Astrocyte (in vitro differentiated cells and primary cell): ENCODE results near the gene ZDHHC8. TPM values are rescaled to one million over a fixed set of nuclear protein-coding genes. Genes with fewer than 3 reads are reported as not detected.

Experiments
- DNase-seq: peaks from one replicate; pipeline ENCODE4 v3.0.0-alpha.2; 2010; ENCODE audit warnings: low read depth
- FAIRE-seq: peaks from 2 replicates; lab custom pipeline; 2011; peaks lifted over from hg19 to GRCh38; lab: Jason Lieb, UNC
- H2AFZ ChIP-seq: 2 replicates; pipeline ENCODE4 v1.6.0; 2012; ENCODE audit warnings: low read depth, low read length, inconsistent platforms
- H3K27ac ChIP-seq: 2 replicates; pipeline ENCODE4 v1.5.1; 2011; ENCODE audit warnings: low read depth, low read length, inconsistent platforms
- H3K27me3 ChIP-seq: 2 replicates; pipeline ENCODE4 v1.6.0; 2011; ENCODE audit warnings: low read length, inconsistent platforms; ENCODE audit not compliant: insufficient read depth
- H3K36me3 ChIP-seq: 2 replicates; pipeline ENCODE4 v1.5.1; 2011; ENCODE audit warnings: low read length, inconsistent platforms; ENCODE audit not compliant: insufficient read depth
- H3K4me1 ChIP-seq: 2 replicates; pipeline ENCODE4 v1.5.1; 2011; ENCODE audit warnings: low read length, inconsistent platforms; ENCODE audit not compliant: insufficient read depth
- H3K4me2 ChIP-seq: 2 replicates; pipeline ENCODE4 v1.6.0; 2012; ENCODE audit warnings: low read length, inconsistent platforms
- H3K4me3 ChIP-seq: 2 replicates; pipeline ENCODE4 v1.5.1; 2011; ENCODE audit warnings: low read depth, mild to moderate bottlenecking, low read length, inconsistent platforms; ENCODE audit not compliant: insufficient read depth
- H3K79me2 ChIP-seq: 2 replicates; pipeline ENCODE4 v1.6.0; 2012; ENCODE audit warnings: mild to moderate bottlenecking, low read length, inconsistent platforms; ENCODE audit not compliant: insufficient read depth
- H3K9ac ChIP-seq: 2 replicates; pipeline ENCODE4 v1.6.0; 2012; ENCODE audit warnings: mild to moderate bottlenecking, low read length, inconsistent platforms
- H3K9me3 ChIP-seq: 2 replicates; pipeline ENCODE4 v1.5.1; 2012; ENCODE audit warnings: low read depth, mild to moderate bottlenecking, low read length, inconsistent platforms; ENCODE audit not compliant: insufficient read depth
- H4K20me1 ChIP-seq: 2 replicates; pipeline ENCODE4 v1.6.0; 2012; ENCODE audit warnings: low read length, inconsistent platforms; ENCODE audit not compliant: insufficient read depth
- H3K27ac Mint-ChIP-seq: one replicate; pipeline ENCODE4 v1.8.0; 2021; ENCODE audit warnings: mild to moderate bottlenecking, mixed read lengths; ENCODE audit not compliant: unreplicated experiment
- H3K27me3 Mint-ChIP-seq: one replicate; pipeline ENCODE4 v1.8.0; 2021; ENCODE audit warnings: low read depth, mixed read lengths; ENCODE audit not compliant: unreplicated experiment
- H3K36me3 Mint-ChIP-seq: one replicate; pipeline ENCODE4 v1.8.0; 2021; ENCODE audit warnings: low read depth, mixed read lengths; ENCODE audit not compliant: unreplicated experiment
- H3K4me1 Mint-ChIP-seq: one replicate; pipeline ENCODE4 v1.8.0; 2021; ENCODE audit warnings: low read depth, mixed read lengths; ENCODE audit not compliant: unreplicated experiment
- H3K4me3 Mint-ChIP-seq: one replicate; pipeline ENCODE4 v1.8.0; 2021; ENCODE audit warnings: mild to moderate bottlenecking, moderate library complexity, mixed read lengths; ENCODE audit not compliant: unreplicated experiment
- H3K9me3 Mint-ChIP-seq: one replicate; pipeline ENCODE4 v1.8.0; 2021; ENCODE audit warnings: mild to moderate bottlenecking, mixed read lengths; ENCODE audit not compliant: unreplicated experiment
- EZH2 ChIP-seq: IDR thresholded peaks from 2 replicates; pipeline ENCODE4 v1.6.1; 2012; ENCODE audit warnings: mild to moderate bottlenecking, low read length, inconsistent platforms; ENCODE audit not compliant: insufficient read depth
- total RNA-seq: library from RNA; stranded (reverse); gene quantifications from 2 replicates; pipeline ENCODE4 v1.2.1, GENCODE V29; 2021
- TF ChIP-seq, protein P1 (sequence below): IDR thresholded peaks from 2 replicates; pipeline ENCODE4 v1.5.1; 2011; ENCODE audit warnings: low read depth, mild to moderate bottlenecking, inconsistent platforms, low read length, moderate library complexity; ENCODE audit not compliant: insufficient read depth

Gene ZDHHC8
- total RNA-seq, 1 donor from 2014 or later, result 88.3 TPM

DNA sequence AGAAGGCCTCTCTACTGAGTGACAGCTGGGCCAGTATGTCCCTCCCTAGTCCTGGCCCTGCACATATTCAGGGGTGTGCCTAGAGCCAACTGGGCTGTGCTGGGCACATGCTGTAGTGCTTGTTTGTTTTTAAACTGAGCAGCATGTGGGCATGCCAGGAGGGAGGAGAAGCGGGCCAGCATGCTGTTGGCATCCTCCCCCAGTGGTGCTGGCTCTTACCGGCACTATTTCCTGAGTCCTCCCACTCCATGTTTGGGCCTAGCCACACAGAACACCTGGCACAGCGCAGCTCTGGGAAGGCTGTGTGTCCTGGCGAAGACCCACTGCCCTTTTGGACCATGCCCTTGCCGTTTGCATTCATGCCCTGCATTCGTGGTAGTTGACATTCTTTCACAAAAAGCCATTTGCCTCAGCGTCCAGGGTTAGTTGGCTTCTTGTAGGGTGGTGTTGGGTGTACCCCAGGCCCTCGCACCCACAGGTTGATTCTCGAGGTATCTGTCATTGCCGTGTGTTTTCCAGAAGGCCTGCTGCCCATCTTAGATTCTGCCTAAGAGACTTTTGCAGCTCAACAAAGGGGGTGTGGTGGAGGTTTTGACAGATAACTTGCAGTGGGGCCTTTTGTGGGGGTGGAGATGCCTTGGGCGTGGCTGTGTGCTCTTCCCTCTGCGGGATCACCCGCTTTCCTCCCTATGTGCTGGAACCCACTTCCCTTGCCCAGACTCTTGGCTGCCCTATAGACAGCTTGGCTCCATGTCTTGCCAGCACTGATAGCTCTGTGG is 38.0 kb upstream of the ZDHHC8 start:
- H3K27me3 Mint-ChIP-seq, result no peaks in the 10 kb centered on the region
- no peak for DNase-seq
- no peaks in the 10 kb centered on the region for H3K4me1 Mint-ChIP-seq
- no peaks in the 10 kb centered on the region for H3K9me3 ChIP-seq
- H3K4me3 ChIP-seq, result no peak overlapping the region
- H3K27me3 ChIP-seq, result no peaks in the 10 kb centered on the region
- no peaks in the 10 kb centered on the region for H3K4me1 ChIP-seq
- H3K79me2 ChIP-seq, result peaks cover 89% of the 10 kb centered on the region
- peaks cover 54% of the 10 kb centered on the region for H3K36me3 Mint-ChIP-seq
- H3K4me3 Mint-ChIP-seq, result no peak overlapping the region
- no peak for FAIRE-seq
- peaks cover 84% of the 10 kb centered on the region for H3K36me3 ChIP-seq
- H2AFZ ChIP-seq, result no peak overlapping the region
- no peak overlapping the region for H3K4me2 ChIP-seq
- H3K27ac ChIP-seq, result no peak overlapping the region
- TF ChIP-seq, protein P1, sequence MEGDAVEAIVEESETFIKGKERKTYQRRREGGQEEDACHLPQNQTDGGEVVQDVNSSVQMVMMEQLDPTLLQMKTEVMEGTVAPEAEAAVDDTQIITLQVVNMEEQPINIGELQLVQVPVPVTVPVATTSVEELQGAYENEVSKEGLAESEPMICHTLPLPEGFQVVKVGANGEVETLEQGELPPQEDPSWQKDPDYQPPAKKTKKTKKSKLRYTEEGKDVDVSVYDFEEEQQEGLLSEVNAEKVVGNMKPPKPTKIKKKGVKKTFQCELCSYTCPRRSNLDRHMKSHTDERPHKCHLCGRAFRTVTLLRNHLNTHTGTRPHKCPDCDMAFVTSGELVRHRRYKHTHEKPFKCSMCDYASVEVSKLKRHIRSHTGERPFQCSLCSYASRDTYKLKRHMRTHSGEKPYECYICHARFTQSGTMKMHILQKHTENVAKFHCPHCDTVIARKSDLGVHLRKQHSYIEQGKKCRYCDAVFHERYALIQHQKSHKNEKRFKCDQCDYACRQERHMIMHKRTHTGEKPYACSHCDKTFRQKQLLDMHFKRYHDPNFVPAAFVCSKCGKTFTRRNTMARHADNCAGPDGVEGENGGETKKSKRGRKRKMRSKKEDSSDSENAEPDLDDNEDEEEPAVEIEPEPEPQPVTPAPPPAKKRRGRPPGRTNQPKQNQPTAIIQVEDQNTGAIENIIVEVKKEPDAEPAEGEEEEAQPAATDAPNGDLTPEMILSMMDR, result no peak
- TF ChIP-seq EZH2, result no peak
- peaks cover 68% of the 10 kb centered on the region for H4K20me1 ChIP-seq
- H3K27ac Mint-ChIP-seq, result no peak overlapping the region
- peaks cover 6% of the 10 kb centered on the region for H3K9me3 Mint-ChIP-seq
- H3K9ac ChIP-seq, result no peak overlapping the region

DNA sequence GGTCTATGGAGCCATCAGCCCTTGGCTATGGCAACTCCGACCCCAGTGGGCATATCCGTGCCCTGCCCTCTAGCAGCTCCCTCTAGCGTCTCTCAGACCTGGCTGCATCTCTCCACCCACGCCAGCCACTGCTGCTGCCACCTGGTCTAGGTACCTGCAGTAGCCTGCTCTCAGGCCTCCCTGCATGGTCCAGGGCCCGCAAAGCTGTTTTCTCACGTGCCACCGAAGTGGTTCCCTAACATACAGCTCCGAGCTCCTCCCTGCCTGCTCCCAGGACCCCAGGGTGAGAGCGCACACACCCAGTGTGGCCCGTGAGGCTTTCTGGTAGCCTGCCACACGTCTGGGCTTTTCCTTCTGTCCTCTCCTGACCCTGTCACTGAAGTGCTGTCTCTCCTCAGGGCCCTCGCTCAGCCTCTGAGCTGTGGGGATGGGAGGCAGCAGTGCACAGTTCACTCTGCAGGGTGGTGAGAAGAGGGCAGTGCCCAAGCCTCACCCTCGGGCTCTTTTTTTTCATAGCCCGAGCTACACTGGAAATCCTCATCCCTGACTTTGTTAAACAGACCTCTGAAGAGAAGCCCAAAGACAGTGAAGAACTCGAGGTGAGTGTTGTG is 37.3 kb upstream of the ZDHHC8 start:
- TF ChIP-seq, protein P1, result no peak
- no peak for TF ChIP-seq EZH2
- H3K4me3 ChIP-seq, result no peak overlapping the region
- Mint-ChIP-seq H3K4me1 (no peaks in the 10 kb centered on the region), H3K4me3 (no peak overlapping the region), H3K27ac (no peak overlapping the region), H3K36me3 (peaks cover 52% of the 10 kb centered on the region), H3K9me3 (peaks cover 6% of the 10 kb centered on the region), H3K27me3 (no peaks in the 10 kb centered on the region)
- peaks cover 85% of the 10 kb centered on the region for H3K36me3 ChIP-seq
- DNase-seq, result no peak
- peaks cover 90% of the 10 kb centered on the region for H3K79me2 ChIP-seq
- H3K4me1 ChIP-seq, result no peaks in the 10 kb centered on the region
- H3K27me3 ChIP-seq, result no peaks in the 10 kb centered on the region
- H3K9me3 ChIP-seq, result no peaks in the 10 kb centered on the region
- no peak overlapping the region for H3K27ac ChIP-seq
- H4K20me1 ChIP-seq, result peaks cover 68% of the 10 kb centered on the region
- no peak overlapping the region for H3K9ac ChIP-seq
- no peak for FAIRE-seq
- no peak overlapping the region for H2AFZ ChIP-seq
- no peak overlapping the region for H3K4me2 ChIP-seq

DNA sequence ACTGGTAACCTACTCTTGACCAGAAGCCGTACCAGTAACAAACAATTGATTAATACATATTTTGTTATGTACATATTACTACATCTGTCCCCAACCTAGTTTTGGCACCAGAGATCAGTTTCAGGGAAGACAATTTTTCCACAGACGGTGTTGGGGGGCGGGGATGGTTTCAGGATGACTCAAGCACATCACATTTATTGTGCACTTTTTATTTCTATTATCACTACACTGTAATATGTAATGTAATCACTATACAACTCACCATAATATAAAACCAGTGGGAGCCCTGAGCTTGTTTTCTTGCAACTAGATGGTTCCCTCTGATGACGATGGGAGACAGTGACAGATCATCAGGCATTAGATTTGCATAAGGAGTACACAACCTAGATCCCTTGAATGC is 36.1 kb upstream of the ZDHHC8 start:
- H3K27me3 Mint-ChIP-seq, result no peaks in the 10 kb centered on the region
- H3K4me1 Mint-ChIP-seq, result no peaks in the 10 kb centered on the region
- H3K36me3 Mint-ChIP-seq, result peaks cover 51% of the 10 kb centered on the region
- no peak overlapping the region for H3K27ac Mint-ChIP-seq
- H3K4me3 Mint-ChIP-seq, result no peak overlapping the region
- FAIRE-seq, result no peak
- no peak overlapping the region for H3K27ac ChIP-seq
- H3K4me2 ChIP-seq, result no peak overlapping the region
- H3K9me3 ChIP-seq, result no peaks in the 10 kb centered on the region
- H3K4me1 ChIP-seq, result no peaks in the 10 kb centered on the region
- DNase-seq, result no peak
- TF ChIP-seq EZH2, result no peak
- TF ChIP-seq, protein P1, result no peak
- H3K27me3 ChIP-seq, result no peaks in the 10 kb centered on the region
- peaks cover 89% of the 10 kb centered on the region for H3K79me2 ChIP-seq
- no peak overlapping the region for H3K4me3 ChIP-seq
- H3K36me3 ChIP-seq, result peaks cover 78% of the 10 kb centered on the region
- no peak overlapping the region for H2AFZ ChIP-seq
- H3K9ac ChIP-seq, result no peak overlapping the region
- H4K20me1 ChIP-seq, result peaks cover 65% of the 10 kb centered on the region
- peaks cover 6% of the 10 kb centered on the region for H3K9me3 Mint-ChIP-seq
